Measurements from ENCODE around the gene TSEN54.
A peak's percentile ranks its signal among the peaks of the same experiment; 100 is the strongest.
"Not testable (repeated sequence)": the region's sequence is repeated elsewhere in the genome, so short reads cannot be mapped to it uniquely, and the experiment has no call there.

TSEN54 gene

DNA sequence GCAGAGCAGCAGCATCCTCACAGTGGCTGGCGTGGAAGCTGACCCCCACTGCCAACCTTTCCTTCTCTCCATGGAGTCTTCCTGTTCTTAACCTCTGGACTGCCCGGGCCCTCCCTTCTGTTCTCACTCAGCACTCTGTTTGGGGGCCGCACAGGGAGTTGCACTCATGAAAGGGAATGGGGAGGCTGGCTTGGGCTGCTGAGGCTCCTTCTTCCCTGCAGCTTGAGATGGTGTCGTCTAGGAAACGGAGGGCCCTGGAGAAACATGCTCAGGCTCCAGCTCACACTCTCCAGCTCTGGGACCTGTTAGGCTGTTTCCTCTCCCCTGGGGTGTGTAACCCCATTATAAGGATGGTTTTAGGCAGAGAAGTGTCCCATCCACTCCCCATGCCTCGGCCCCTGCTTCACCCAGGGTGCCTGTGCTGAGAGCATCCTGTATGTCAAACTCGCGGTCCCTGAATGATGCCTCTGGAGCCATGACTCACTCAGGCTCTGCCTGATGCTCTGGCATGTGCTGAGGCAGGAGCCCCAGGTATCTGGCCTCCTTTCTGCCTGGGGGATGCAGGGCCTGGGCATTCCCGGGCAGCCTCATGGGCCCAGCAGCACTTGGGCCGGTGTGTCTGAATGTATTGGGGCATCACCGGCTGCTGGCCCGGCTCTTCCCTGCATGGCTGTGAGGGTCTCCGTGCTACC is 41.0 kb upstream of the TSEN54 start:
- TF ChIP-seq, protein P1, sequence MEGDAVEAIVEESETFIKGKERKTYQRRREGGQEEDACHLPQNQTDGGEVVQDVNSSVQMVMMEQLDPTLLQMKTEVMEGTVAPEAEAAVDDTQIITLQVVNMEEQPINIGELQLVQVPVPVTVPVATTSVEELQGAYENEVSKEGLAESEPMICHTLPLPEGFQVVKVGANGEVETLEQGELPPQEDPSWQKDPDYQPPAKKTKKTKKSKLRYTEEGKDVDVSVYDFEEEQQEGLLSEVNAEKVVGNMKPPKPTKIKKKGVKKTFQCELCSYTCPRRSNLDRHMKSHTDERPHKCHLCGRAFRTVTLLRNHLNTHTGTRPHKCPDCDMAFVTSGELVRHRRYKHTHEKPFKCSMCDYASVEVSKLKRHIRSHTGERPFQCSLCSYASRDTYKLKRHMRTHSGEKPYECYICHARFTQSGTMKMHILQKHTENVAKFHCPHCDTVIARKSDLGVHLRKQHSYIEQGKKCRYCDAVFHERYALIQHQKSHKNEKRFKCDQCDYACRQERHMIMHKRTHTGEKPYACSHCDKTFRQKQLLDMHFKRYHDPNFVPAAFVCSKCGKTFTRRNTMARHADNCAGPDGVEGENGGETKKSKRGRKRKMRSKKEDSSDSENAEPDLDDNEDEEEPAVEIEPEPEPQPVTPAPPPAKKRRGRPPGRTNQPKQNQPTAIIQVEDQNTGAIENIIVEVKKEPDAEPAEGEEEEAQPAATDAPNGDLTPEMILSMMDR (IDR thresholded peaks at IDR 0.05; ENCODE audit: low read depth, low read length): no peak
- H3K4me3 ChIP-seq (replicated peaks in 1 of 2; ENCODE audit: low read depth in 2 of 2, low read length in 2 of 2): no peak overlapping the region
- DNase-seq (ENCODE audit: low read depth in 2 of 2): peak in 1 of 2 donors; percentile 18

DNA sequence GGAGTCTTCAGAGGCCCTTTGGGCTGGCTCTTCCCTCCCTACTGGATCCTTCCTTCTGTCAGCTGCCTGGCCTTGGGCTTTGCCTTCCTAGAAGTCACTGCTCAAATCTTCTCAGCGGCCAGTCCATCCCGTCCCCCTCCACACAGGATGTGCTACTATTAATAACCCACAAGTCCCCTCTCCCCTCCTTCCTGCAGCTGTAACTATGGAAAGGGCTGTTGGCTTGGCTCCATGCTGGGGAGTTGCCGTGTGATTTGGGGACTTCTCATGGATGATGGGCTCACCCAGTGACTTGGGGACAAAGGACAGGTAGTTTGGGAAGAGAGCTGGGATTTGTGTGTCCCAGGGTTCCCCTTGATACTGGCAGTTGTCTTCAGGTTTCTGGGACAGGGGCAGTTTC is 40.5 kb upstream of the TSEN54 start:
- H3K4me3 ChIP-seq (replicated peaks in 1 of 2; ENCODE audit: low read depth in 2 of 2, low read length in 2 of 2): no peak overlapping the region
- TF ChIP-seq, protein P1 (IDR thresholded peaks at IDR 0.05; ENCODE audit: low read depth, low read length): no peak
- peak; percentile 17 to 56 for DNase-seq (ENCODE audit: low read depth in 2 of 2)

DNA sequence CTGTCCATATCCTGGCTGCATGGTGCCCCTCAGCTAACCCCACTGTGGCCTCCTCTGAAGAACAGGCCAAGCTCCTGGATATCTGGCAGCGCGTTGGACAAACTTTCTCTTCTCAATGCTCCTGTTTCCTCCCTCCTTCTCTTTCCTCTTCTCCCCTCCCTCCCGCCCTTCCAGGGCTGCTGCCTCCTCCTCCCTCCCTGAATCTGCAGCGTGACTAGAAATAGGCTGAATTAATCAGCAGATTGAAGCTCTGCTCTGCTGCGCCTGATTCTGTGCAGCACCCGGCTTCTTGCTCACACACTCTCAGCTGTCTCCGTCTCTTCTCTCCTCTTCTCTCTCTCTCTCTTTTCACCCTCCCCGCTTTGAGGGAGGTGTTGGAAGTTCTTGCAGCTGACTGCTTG is 40.1 kb upstream of the TSEN54 start:
- H3K4me3 ChIP-seq (replicated peaks in 1 of 2; ENCODE audit: low read depth in 2 of 2, low read length in 2 of 2): no peak overlapping the region
- TF ChIP-seq, protein P1 (IDR thresholded peaks at IDR 0.05; ENCODE audit: low read depth, low read length): no peak
- DNase-seq (ENCODE audit: low read depth in 2 of 2): peak; percentile 33 to 66

DNA sequence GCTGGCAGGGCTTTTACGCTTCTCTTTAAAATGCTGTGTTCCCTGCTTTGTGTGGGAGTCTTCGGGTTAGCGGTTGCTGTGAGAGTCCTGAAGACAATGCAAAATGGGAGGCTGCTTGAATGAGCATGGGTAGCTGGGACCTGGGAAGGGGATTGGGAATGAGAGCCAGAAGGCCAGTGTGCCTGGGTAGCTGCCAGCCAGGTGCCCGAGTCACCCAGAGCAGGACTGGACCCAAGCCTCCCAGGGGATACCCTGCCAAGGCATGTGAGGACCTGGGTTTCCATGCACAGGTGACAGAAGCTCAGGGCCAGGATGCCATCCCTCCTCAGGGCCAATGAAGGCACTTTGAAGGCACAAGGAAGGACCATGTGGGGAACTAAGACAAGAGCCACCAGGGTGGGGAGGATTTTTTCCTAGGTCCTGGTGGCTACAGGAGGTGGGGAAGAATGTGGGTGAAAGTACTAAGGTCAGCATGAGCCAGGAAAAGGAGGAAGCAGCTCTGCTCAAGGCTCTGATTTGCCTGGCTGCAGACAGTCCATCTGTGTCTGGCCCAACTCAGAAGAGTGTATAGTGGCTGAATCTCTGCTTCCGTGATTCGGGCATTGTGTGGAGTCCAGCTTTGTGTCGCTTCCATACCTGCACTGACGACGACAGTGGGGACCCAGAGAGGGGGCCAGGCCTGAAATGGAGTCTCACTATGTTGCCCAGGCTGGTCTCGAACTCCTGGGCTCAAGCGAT is 39.4 kb upstream of the TSEN54 start:
- DNase-seq (ENCODE audit: low read depth in 2 of 2): no peak
- TF ChIP-seq, protein P1 (IDR thresholded peaks at IDR 0.05; ENCODE audit: low read depth, low read length): no peak
- H3K4me3 ChIP-seq (replicated peaks in 1 of 2; ENCODE audit: low read depth in 2 of 2, low read length in 2 of 2): no peak overlapping the region

DNA sequence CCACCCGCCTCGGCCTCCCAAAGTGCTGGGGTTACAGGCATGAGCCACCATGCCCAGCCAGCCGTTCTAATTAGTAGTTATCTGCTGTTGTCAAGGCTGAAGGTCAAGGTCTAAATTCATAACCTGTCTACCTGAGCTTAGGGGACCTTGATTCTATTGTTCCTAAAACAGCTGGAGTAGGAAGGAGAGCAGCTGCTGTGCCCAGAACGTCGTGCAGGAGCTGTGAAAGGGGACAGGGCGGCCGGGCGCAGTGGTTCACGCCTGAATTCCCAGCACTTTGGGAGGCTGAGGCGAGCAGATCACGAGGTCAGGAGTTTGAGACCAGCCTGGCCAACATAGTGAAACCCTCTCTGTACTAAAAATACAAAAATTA is 38.9 kb upstream of the TSEN54 start:
- H3K4me3 ChIP-seq (replicated peaks in 1 of 2; ENCODE audit: low read depth in 2 of 2, low read length in 2 of 2); DNase-seq (ENCODE audit: low read depth in 2 of 2): not testable (repeated sequence)

DNA sequence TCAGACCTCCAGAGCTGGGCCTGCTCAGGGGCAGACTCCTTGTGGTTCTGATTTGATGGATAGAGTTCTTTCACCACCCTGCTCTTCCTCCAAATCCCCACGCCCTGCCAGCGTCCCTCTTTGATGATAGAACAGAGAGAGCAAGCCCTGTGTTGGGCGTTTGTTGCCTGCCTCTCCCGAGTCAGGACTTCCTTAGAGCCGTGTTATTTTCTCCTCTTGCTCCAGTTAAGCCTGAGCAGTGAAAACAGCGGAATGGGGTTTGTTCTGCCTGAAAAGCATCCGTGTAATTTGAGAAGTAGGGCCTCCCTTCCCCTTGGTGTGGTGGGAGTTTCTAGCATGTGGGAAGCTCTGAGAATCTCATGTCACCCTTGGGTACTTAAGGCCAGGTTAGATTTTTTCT is 37.8 kb upstream of the TSEN54 start:
- TF ChIP-seq, protein P1 (IDR thresholded peaks at IDR 0.05; ENCODE audit: low read depth, low read length): no peak
- DNase-seq (ENCODE audit: low read depth in 2 of 2): no peak
- H3K4me3 ChIP-seq (replicated peaks in 1 of 2; ENCODE audit: low read depth in 2 of 2, low read length in 2 of 2): no peak overlapping the region

DNA sequence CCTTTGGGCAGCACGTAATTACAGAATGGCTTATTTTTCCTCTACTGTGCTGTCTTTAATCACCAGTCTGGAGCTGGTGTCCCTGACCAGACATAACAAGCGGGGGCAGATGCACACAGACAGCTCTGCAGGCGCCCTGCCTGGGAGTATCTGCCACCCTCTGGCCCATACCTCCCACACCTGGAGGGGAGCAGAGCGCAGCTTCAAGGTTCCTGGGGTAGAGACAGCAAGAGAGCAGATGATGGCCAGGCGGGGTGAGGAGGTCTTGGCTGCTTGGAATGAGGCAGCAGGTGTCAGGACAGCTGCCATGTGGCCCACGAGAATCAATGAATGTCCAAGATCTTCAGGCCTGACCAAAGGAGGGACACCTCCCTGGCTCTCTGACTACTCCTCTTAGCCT is 36.0 kb upstream of the TSEN54 start:
- DNase-seq (ENCODE audit: low read depth in 2 of 2): no peak
- TF ChIP-seq, protein P1 (IDR thresholded peaks at IDR 0.05; ENCODE audit: low read depth, low read length): no peak
- H3K4me3 ChIP-seq (replicated peaks in 1 of 2; ENCODE audit: low read depth in 2 of 2, low read length in 2 of 2): no peak overlapping the region

All from cardiac fibroblast (primary cell).